B cell (primary cell): ENCODE data around the gene ORAI1. TPM values are rescaled to one million over a fixed set of nuclear protein-coding genes. Genes with fewer than 3 reads are reported as not detected.

Experiments used
- ATAC-seq: fragments of 200-7000 bp; cut with Tn5 transposase; one replicate; pipeline ENCODE4 v1.10.0; 2021; ENCODE audit warnings: low read depth, mild to moderate bottlenecking, moderate number of reproducible peaks, moderate library complexity
- CTCF ChIA-PET: fragments of 350-600 bp; sonication (Branson Sonifier 250); formaldehyde crosslinking; loops from one replicate; lab custom pipeline; 2021; ENCODE audit warnings: antibody characterized with exemption, inconsistent platforms; lab: Charles Lee
- POLR2A ChIA-PET: fragments of 350-600 bp; sonication (Branson Sonifier 250); formaldehyde crosslinking; loops from one replicate; lab custom pipeline; 2021; ENCODE audit warnings: antibody characterized with exemption; lab: Charles Lee
- DNase-seq: peaks from one replicate; pipeline ENCODE4 v3.0.0; 2013
- H2AFZ ChIP-seq: 2 replicates; pipeline ENCODE4 v1.6.1; 2012; ENCODE audit warnings: mild to moderate bottlenecking, low read depth, low read length; ENCODE audit not compliant: insufficient read depth, poor library complexity, severe bottlenecking
- H3K27ac ChIP-seq, 2 donors: 1 replicate in 1 of 2; 2 replicates in 1 of 2; pipeline ENCODE4 v1.5.1; 2012 to 2013; ENCODE audit warnings: low read length in 2 of 2, mild to moderate bottlenecking in 2 of 2, moderate library complexity in 1 of 2
- H3K27me3 ChIP-seq, 4 experiments: fragments of 200-600 bp in 1 of 4; sonication (generic) in 1 of 4; replicated peaks in 1 of 4; 1 replicate in 2 of 4; 2 replicates in 2 of 4; pipeline versions ENCODE4 v1.6.1 to v1.7.0; 2013 to 2016; ENCODE audit warnings: low read length in 3 of 4, mild to moderate bottlenecking in 2 of 4, mixed read lengths in 1 of 4, moderate library complexity in 1 of 4; ENCODE audit not compliant: insufficient read depth in 4 of 4, control insufficient read depth in 3 of 4; ENCODE audit errors: control extremely low read depth in 1 of 4
- H3K36me3 ChIP-seq, 2 experiments: replicated peaks in 1 of 2; 1 replicate in 1 of 2; 2 replicates in 1 of 2; pipeline versions ENCODE4 v1.6.1 to v1.7.1; 2013; ENCODE audit warnings: low read length in 1 of 2; ENCODE audit not compliant: insufficient read depth in 2 of 2, control insufficient read depth in 1 of 2; ENCODE audit errors: control extremely low read depth in 1 of 2, extremely low read depth in 1 of 2
- H3K4me1 ChIP-seq, 2 donors: fragments of 200-600 bp in 1 of 2; sonication (generic) in 1 of 2; 1 replicate in 1 of 2; 2 replicates in 1 of 2; pipeline versions ENCODE4 v1.5.1 to v1.6.1; 2013 to 2017; ENCODE audit warnings: low read length in 2 of 2; ENCODE audit not compliant: control insufficient read depth in 2 of 2, insufficient read depth in 2 of 2
- H3K4me2 ChIP-seq: replicated peaks from 2 replicates; pipeline ENCODE3; 2012; ENCODE audit warnings: mild to moderate bottlenecking, low read depth, low read length; ENCODE audit not compliant: poor library complexity, severe bottlenecking
- H3K4me3 ChIP-seq, 5 experiments: fragments of 200-600 bp in 1 of 5; sonication (generic) in 1 of 5; 1 replicate in 3 of 5; 2 replicates in 2 of 5; pipeline versions ENCODE4 v1.5.1 to v1.7.0; 2011 to 2016; ENCODE audit warnings: low read length in 4 of 5, mild to moderate bottlenecking in 4 of 5, low read depth in 2 of 5, control low read depth in 1 of 5, moderate library complexity in 1 of 5; ENCODE audit not compliant: insufficient read depth in 1 of 5; ENCODE audit errors: control extremely low read depth in 1 of 5, extremely low read depth in 1 of 5
- H3K79me2 ChIP-seq: fragments of 200-600 bp; sonication (generic); one replicate; pipeline ENCODE4 v1.6.0; 2016; ENCODE audit warnings: low read length; ENCODE audit not compliant: control insufficient read depth, insufficient read depth
- H3K9ac ChIP-seq: fragments of 200-600 bp; sonication (generic); 2 replicates; pipeline ENCODE4 v1.6.1; 2017; ENCODE audit warnings: mild to moderate bottlenecking, low read length, moderate library complexity
- H3K9me3 ChIP-seq, 3 donors: one replicate each; pipeline versions ENCODE4 v1.6.1 to v1.7.1; 2013; ENCODE audit warnings: low read length in 2 of 3; ENCODE audit not compliant: control insufficient read depth in 2 of 3, insufficient read depth in 1 of 3; ENCODE audit errors: control extremely low read depth in 1 of 3
- H4K20me1 ChIP-seq: 2 replicates; pipeline ENCODE4 v1.6.0; 2012; ENCODE audit warnings: mild to moderate bottlenecking, low read length; ENCODE audit not compliant: insufficient read depth, control insufficient read depth, poor library complexity, severe bottlenecking
- H3K27ac Mint-ChIP-seq: one replicate; pipeline ENCODE4 v1.8.0; 2021; ENCODE audit warnings: mixed read lengths
- H3K27me3 Mint-ChIP-seq: one replicate; pipeline ENCODE4 v1.8.0; 2021; ENCODE audit warnings: mixed read lengths
- H3K4me1 Mint-ChIP-seq: one replicate; pipeline ENCODE4 v1.8.0; 2021; ENCODE audit warnings: mixed read lengths
- H3K4me3 Mint-ChIP-seq: one replicate; pipeline ENCODE4 v1.8.0; 2021; ENCODE audit warnings: mixed read lengths
- H3K9me3 Mint-ChIP-seq: one replicate; pipeline ENCODE4 v1.8.0; 2022; ENCODE audit warnings: mixed read lengths; ENCODE audit not compliant: insufficient read depth
- CTCF ChIP-seq: fragments of 200-600 bp; IDR thresholded peaks from one replicate; pipeline ENCODE4 v1.8.0; 2022; ENCODE audit warnings: antibody characterized with exemption, mild to moderate bottlenecking
- EZH2 ChIP-seq: IDR thresholded peaks from 2 replicates; pipeline ENCODE4 v1.6.1; 2012; ENCODE audit warnings: borderline replicate concordance, low read depth, mild to moderate bottlenecking, moderate library complexity, low read length; ENCODE audit not compliant: insufficient read depth, poor library complexity, severe bottlenecking
- WGBS: methylation state at CpG from one replicate; pipeline ENCODE4 v1.1.5; 2013; ENCODE audit warnings: missing lambda C conversion rate; ENCODE audit not compliant: insufficient coverage; 5-methylcytosine and 5-hydroxymethylcytosine counted together
- intact Hi-C: fragments of 100-400 bp; cut with micrococcal nuclease; formaldehyde crosslinking; loops from one replicate; pipeline ENCODE4 v1.10.0; 2022
- polyA plus RNA-seq: library from polyadenylated mRNA; depleted of rRNA; stranded (reverse); fragments of >200 nt; gene quantifications from 2 replicates; pipeline ENCODE4 v1.2.3, GENCODE V29; 2012
- total RNA-seq, 2 donors: library from RNA; stranded (reverse); fragments of 120-200 nt in 1 of 2; gene quantifications; 1 replicate in 1 of 2; 2 replicates in 1 of 2; pipeline versions ENCODE4 v1.2.3 to v1.2.4, GENCODE V29; 2013 to 2022

ORAI1 gene
- total and polyA plus RNA-seq, 2 donors (not counting 1 experiment from before 2014, with no cell fraction given), result 43.2 to 66.0 TPM

GRCh38 chr12:121649819-121650353 lies 23.6 kb downstream of the ORAI1 start:
- Mint-ChIP-seq H3K4me1 (peaks cover 6% of the 10 kb centered on the region), H3K9me3 (no peaks in the 10 kb centered on the region), H3K27ac (peak overlapping the region; percentile 50), H3K27me3 (no peaks in the 10 kb centered on the region), H3K4me3 (no peak overlapping the region)
- peaks cover 11% of the 10 kb centered on the region for H3K79me2 ChIP-seq
- H3K4me3 ChIP-seq, result no peak overlapping the region
- no peak overlapping the region for H3K27ac ChIP-seq
- TF ChIP-seq EZH2 (no peak), CTCF (no peak)
- WGBS, result 74% methylated on average over 4 of the region's 8 CpGs
- H2AFZ ChIP-seq, result no peak overlapping the region
- H3K36me3 ChIP-seq, result peaks cover 2 to 14% of the 10 kb centered on the region in 2 experiments
- intact Hi-C loops, result no loop called here
- H3K4me1 ChIP-seq, result no peaks in the 10 kb centered on the region
- ChIA-PET POLR2A (no interaction called here), CTCF (interaction anchor here (1.2 to 2.2 kb wide), 3 partner anchors 11 to 97 kb away, joined by 3 to 7 read pairs (median 4); no protein-coding TSS in a partner anchor)
- H3K4me2 ChIP-seq, result no peak overlapping the region
- H3K9me3 ChIP-seq, result no peaks in the 10 kb centered on the region
- ATAC-seq, result no peak
- H3K9ac ChIP-seq, result no peak overlapping the region
- no peaks in the 10 kb centered on the region for H4K20me1 ChIP-seq
- DNase-seq, result no peak
- no peaks in the 10 kb centered on the region for H3K27me3 ChIP-seq

GRCh38 chr12:121651320-121651719 lies 25.0 kb downstream of the ORAI1 start:
- Histone ChIP-seq H3K4me1 (no peaks in the 10 kb centered on the region), H3K36me3 (peaks cover 2 to 14% of the 10 kb centered on the region in 2 experiments), H3K9ac (no peak overlapping the region), H3K9me3 (no peaks in the 10 kb centered on the region), H3K27ac (no peak overlapping the region), H3K79me2 (peaks cover 9% of the 10 kb centered on the region), H3K27me3 (no peaks in the 10 kb centered on the region), H3K4me2 (no peak overlapping the region), H2AFZ (no peak overlapping the region), H4K20me1 (no peaks in the 10 kb centered on the region), H3K4me3 (no peak overlapping the region)
- POLR2A ChIA-PET, result interaction anchor here (0.6 kb wide), 1 partner anchor 54 kb away, joined by 5 read pairs; no protein-coding TSS in a partner anchor
- 94% methylated on average over 5 of the region's 8 CpGs for WGBS
- no peaks in the 10 kb centered on the region for H3K27me3 Mint-ChIP-seq
- CTCF ChIA-PET, result interaction anchor here (1.2 to 1.5 kb wide), 3 partner anchors 17 to 99 kb away, joined by 3 to 9 read pairs (median 4); no protein-coding TSS in a partner anchor
- intact Hi-C loops, result no loop called here
- TF ChIP-seq EZH2 (no peak), CTCF (no peak)
- peaks cover 6% of the 10 kb centered on the region for H3K4me1 Mint-ChIP-seq
- DNase-seq, result no peak
- no peak overlapping the region for H3K27ac Mint-ChIP-seq
- no peak for ATAC-seq
- H3K4me3 Mint-ChIP-seq, result no peak overlapping the region
- no peaks in the 10 kb centered on the region for H3K9me3 Mint-ChIP-seq
